Measurements from ENCODE around the gene SOX6.
"Not testable (repeated sequence)": the region's sequence is repeated elsewhere in the genome, so short reads cannot be mapped to it uniquely, and the experiment has no call there.

Gene SOX6

DNA sequence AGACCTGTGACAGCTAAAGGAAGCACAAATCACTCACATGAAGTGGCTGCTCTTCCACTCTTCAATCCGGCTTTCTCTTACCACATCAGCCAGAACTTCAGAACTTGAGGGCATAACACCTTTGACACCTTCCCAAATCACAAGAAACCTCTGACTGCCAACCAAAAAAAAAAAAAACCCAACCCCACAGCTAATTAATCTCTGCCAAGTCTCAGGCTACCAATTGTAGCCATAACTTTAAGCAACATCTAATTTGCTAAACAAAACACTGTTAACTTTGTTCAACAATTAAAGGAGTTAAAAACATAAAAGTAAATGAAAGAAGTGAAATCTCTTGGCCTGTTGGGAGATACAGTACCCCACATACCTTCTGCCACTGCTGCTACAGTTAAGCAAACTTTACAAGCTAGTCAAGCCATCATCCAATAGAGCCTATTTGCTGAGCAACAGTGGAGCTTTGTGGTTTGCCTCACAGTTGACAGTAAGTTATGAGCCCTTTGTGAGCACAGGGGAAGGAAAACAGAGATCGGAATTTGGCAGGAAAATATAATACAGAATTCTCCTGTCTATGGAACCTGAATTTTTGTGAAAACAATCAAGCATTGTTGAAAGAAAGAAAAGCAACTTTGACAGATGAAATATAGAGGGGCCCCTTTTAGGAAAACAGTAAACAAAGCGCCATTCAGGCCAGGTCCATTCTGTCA lies at the start of gene SOX6:
Gene SOX6 (minus strand): TSS at position 490 of the 704 bp plus-strand sequence. CDS start 15,298 bp downstream, outside the sequence.
- DNase-seq: peak; percentile 71

- DNase-seq: no peak
These were observed 48.5 kb upstream of the SOX6 start for GRCh38 chr11:16404781-16405285.

DNA sequence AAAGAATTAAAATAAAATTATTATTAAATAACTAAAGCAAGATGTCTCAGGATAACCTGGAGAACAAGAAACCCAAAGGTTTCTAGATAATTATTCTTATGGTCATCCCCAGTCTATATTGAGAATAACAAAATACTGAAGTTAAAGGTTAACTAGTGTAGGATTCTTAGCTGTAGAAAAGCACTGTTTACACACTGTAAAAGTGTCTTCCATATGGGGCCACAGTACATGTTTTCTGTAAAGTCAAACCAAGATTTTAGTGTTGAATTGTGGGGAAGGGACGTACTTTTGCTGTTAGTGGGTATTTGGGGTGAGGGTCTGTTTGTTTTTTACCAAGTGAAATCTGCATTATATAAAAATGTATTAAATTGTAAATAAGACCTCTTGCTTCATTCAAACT lies 47.5 kb upstream of the SOX6 start:
- no peak for DNase-seq

GRCh38 chr11:16403448-16403803 lies 47.1 kb upstream of the SOX6 start:
- DNase-seq: no peak

GRCh38 chr11:16402654-16403447 lies 46.5 kb upstream of the SOX6 start:
- DNase-seq: no peak

- no peak for DNase-seq
These were observed 41.0 kb upstream of the SOX6 start for GRCh38 chr11:16397390-16397789.

GRCh38 chr11:16395601-16396000 lies 39.3 kb upstream of the SOX6 start:
- peak; percentile 21 for DNase-seq

DNA sequence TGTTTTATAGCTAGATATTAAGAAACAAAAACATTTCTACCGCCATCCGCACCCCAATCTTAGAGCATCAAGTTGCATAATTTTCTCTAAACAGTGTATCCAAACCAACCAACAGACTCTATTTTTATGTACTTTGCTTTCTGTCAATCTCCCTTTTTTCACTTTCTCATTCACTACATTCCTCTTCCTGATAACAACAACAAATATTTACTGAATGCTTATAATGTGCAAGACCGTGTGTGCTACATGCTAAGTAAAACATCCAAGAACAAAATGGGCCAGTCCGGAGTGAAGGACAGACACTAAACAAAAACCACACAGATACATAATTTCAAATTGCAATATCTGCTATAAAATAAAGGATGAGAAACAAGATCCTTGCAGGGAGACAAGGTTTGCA lies 38.6 kb upstream of the SOX6 start:
- DNase-seq: no peak

GRCh38 chr11:16393340-16393739 lies 37.0 kb upstream of the SOX6 start:
- no peak for DNase-seq

DNA sequence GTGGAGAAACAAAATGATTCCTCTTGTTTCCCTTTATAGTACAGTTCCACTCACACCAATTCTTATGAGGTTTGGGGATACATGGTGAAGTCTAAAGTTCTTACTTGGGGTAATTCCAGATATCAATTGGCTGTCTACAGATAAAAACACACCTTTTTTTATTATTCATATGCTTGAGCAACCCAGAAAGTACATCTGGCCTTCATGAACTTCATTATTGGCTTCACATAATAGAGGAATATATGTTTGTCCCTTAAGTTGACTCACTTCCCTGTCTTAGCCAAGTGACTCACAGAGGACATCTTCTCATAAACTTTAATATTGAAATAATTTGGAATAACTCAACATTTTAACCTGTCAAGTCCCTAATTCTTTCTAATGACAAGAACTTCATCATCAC lies 36.3 kb upstream of the SOX6 start:
- DNase-seq: no peak

GRCh38 chr11:16390826-16391225 lies 34.5 kb upstream of the SOX6 start:
- DNase-seq: not testable (repeated sequence)

- DNase-seq: no peak
These were observed 28.8 kb upstream of the SOX6 start for GRCh38 chr11:16385099-16385498.

GRCh38 chr11:16382638-16383380 lies 26.5 kb upstream of the SOX6 start:
- peak; percentile 92 for DNase-seq

GRCh38 chr11:16382186-16382585 lies 25.8 kb upstream of the SOX6 start:
- DNase-seq: no peak

- peak; percentile 65 for DNase-seq
These were observed 24.7 kb upstream of the SOX6 start for GRCh38 chr11:16380941-16381568.

DNA sequence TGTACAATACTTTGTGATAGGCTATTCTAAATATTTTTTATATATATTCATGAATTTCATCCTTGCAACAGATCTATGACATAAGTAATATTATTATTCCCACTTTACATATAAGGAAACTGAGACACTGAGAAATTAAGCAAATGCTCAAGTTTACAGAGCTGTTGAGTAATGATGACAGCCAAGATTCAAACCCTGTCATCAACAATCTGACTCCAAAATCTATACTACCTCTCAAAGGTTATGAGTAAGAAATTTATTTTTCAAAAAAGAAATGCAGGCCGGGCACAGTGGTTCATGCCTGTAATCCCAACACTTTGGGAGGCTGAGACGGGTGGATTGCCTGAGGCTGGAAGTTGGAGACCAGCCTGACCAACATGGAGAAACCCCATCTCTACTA lies 22.6 kb upstream of the SOX6 start:
- no peak for DNase-seq

- no peak for DNase-seq
These were observed 21.4 kb upstream of the SOX6 start for GRCh38 chr11:16377746-16378145.

DNA sequence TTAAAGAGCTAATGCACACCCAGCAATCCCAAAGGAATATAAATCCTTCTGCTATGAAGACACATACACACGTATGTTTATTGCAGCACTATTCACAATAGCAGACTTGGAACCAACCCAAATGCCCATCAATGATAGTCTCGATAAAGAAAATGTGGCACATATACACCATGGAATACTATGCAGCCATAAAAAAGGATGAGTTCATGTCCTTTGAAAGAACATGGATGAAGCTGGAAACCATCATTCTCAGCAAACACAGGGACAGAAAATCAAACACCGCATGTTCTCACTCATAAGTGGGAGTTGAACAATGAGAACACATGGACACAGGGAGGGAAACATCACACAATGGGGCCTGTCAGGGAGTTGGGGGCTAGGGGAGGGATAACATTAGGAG lies 19.3 kb upstream of the SOX6 start:
- DNase-seq: not testable (repeated sequence)

GRCh38 chr11:16373768-16374167 lies 17.4 kb upstream of the SOX6 start:
- DNase-seq: no peak

- no peak for DNase-seq
These were observed 16.0 kb upstream of the SOX6 start for GRCh38 chr11:16372355-16372754.

DNA sequence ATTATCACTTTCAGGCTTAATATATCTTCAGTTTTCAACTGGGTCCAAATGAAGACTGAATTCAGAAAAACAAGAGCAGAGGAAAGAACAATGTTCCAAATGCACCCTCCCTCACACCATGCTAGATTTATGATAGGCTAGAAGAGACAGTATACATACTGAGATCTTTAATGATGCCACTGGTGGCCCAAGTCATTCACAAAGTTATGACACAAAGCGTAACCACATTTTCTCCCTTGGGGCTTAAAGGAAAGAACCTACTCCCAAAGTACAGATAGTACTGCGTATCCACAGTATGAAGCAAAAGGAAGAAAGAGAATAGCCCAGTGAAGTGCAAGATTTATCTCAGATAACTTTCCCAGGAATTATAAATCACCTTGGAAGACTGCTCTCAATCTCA lies 10.9 kb upstream of the SOX6 start:
- no peak for DNase-seq

GRCh38 chr11:16365581-16366228 lies 9.4 kb upstream of the SOX6 start:
- DNase-seq: peak; percentile 22

GRCh38 chr11:16364254-16364653 lies 7.9 kb upstream of the SOX6 start:
- DNase-seq: no peak
